Vagina (tissue), 2 donors: ENCODE measurements around the gene FBXO38. TPM values are rescaled to one million over a fixed set of nuclear protein-coding genes. Genes with fewer than 3 reads are reported as not detected.
"Not testable (repeated sequence)": the region's sequence is repeated elsewhere in the genome, so short reads cannot be mapped to it uniquely, and the experiment has no call there.

Experiments
- DNase-seq, 2 donors: peaks; one replicate each; pipeline ENCODE4 v3.0.0-alpha.2; 2017; ENCODE audit errors: extremely low spot score in 2 of 2
- H3K27ac ChIP-seq: fragments of 200-600 bp; sonication (generic); one replicate; pipeline ENCODE4 v1.5.1; 2019
- H3K27me3 ChIP-seq: fragments of 200-600 bp; sonication (generic); one replicate; pipeline ENCODE4 v1.5.1; 2019
- H3K36me3 ChIP-seq, 2 donors: fragments of 200-600 bp; sonication (generic); one replicate each; pipeline ENCODE4 v1.5.1; 2017 to 2019
- H3K4me1 ChIP-seq: fragments of 200-600 bp; sonication (generic); one replicate; pipeline ENCODE4 v1.5.1; 2019
- H3K4me3 ChIP-seq, 2 donors: fragments of 200-600 bp; sonication (generic); 1 replicate in 1 of 2; 2 replicates in 1 of 2; pipeline ENCODE4 v1.5.1; 2016 to 2019
- H3K9me3 ChIP-seq: fragments of 200-600 bp; sonication (generic); one replicate; pipeline ENCODE4 v1.5.1; 2019
- CTCF ChIP-seq, 3 experiments: fragments of 450-650 bp in 2 of 3; fragments of 200-600 bp in 1 of 3; sonication (generic) in 1 of 3; IDR thresholded peaks; one replicate each; pipeline ENCODE4 v1.5.1; 2017 to 2019; ENCODE audit warnings: antibody characterized with exemption in 3 of 3, mild to moderate bottlenecking in 2 of 3, moderate library complexity in 2 of 3
- POLR2A ChIP-seq, 2 donors: fragments of 450-650 bp; IDR thresholded peaks; one replicate each; pipeline ENCODE4 v1.6.1; 2017; ENCODE audit warnings: antibody characterized with exemption in 2 of 2, mild to moderate bottlenecking in 2 of 2, moderate library complexity in 2 of 2
- POLR2AphosphoS5 ChIP-seq, 2 donors: sonication (generic); formaldehyde crosslinking; IDR thresholded peaks; one replicate each; pipeline ENCODE4 v1.9.0; 2017; ENCODE audit warnings: antibody characterized with exemption in 2 of 2, mild to moderate bottlenecking in 2 of 2, low read depth in 1 of 2; ENCODE audit not compliant: insufficient read depth in 1 of 2
- intact Hi-C: fragments of 100-400 bp; cut with DNase I; formaldehyde crosslinking; loops from one replicate; pipeline ENCODE4 v1.15.1; 2023
- total RNA-seq: library from RNA; depleted of rRNA; stranded (reverse); fragments of >200 nt; gene quantifications from one replicate; pipeline ENCODE4 v1.2.3, GENCODE V29; 2016

Gene FBXO38
- total RNA-seq, 1 donor from 2014 or later = 40.3 TPM

- no peaks in the 10 kb centered on the region for H3K27me3 ChIP-seq
- no peak overlapping the region for H3K27ac ChIP-seq
- TF ChIP-seq POLR2A (IDR thresholded peaks at IDR 0.05) = no peak
- no peak for TF ChIP-seq CTCF (IDR thresholded peaks at IDR 0.05)
- TF ChIP-seq POLR2AphosphoS5 (IDR thresholded peaks at IDR 0.05; ENCODE audit: insufficient read depth in 1 of 2, low read depth in 1 of 2) = no peak
- DNase-seq = no peak
- H3K4me1 ChIP-seq = no peaks in the 10 kb centered on the region
- H3K36me3 ChIP-seq = no peaks in the 10 kb centered on the region
- intact Hi-C loops = no loop called here
- H3K4me3 ChIP-seq = no peak overlapping the region
- H3K9me3 ChIP-seq = no peaks in the 10 kb centered on the region
These were observed 81.8 kb downstream of the FBXO38 start for GRCh38 chr5:148465381-148466235.

- Histone ChIP-seq H3K27ac (no peak overlapping the region), H3K36me3 (no peaks in the 10 kb centered on the region), H3K27me3 (no peaks in the 10 kb centered on the region), H3K4me1 (no peaks in the 10 kb centered on the region), H3K9me3 (no peaks in the 10 kb centered on the region), H3K4me3 (no peak overlapping the region)
- TF ChIP-seq POLR2AphosphoS5 (IDR thresholded peaks at IDR 0.05; ENCODE audit: insufficient read depth in 1 of 2, low read depth in 1 of 2) (no peak), CTCF (IDR thresholded peaks at IDR 0.05) (no peak), POLR2A (IDR thresholded peaks at IDR 0.05) (no peak)
- intact Hi-C loops = no loop called here
- DNase-seq = no peak
These were observed 82.5 kb downstream of the FBXO38 start for GRCh38 chr5:148466236-148466580.

GRCh38 chr5:148467958-148468357 is 84.2 kb downstream of the FBXO38 start:
- intact Hi-C loops = no loop called here
- TF ChIP-seq POLR2A (IDR thresholded peaks at IDR 0.05) (no peak), POLR2AphosphoS5 (IDR thresholded peaks at IDR 0.05; ENCODE audit: insufficient read depth in 1 of 2, low read depth in 1 of 2) (no peak), CTCF (IDR thresholded peaks at IDR 0.05) (no peak)
- no peaks in the 10 kb centered on the region for H3K36me3 ChIP-seq

GRCh38 chr5:148468746-148469145 is 85.0 kb downstream of the FBXO38 start:
- H3K27ac ChIP-seq, intact Hi-C loops, H3K36me3 ChIP-seq, H3K27me3 ChIP-seq, H3K4me3 ChIP-seq, DNase-seq, H3K4me1 ChIP-seq, H3K9me3 ChIP-seq: not testable (repeated sequence)

More at GRCh38 chr5:148467958-148468357, 84.2 kb downstream of the FBXO38 start:
- H3K27ac ChIP-seq = no peak overlapping the region
- H3K27me3 ChIP-seq = no peaks in the 10 kb centered on the region
- no peak for DNase-seq
- H3K4me1 ChIP-seq = no peaks in the 10 kb centered on the region
- no peaks in the 10 kb centered on the region for H3K9me3 ChIP-seq
- H3K4me3 ChIP-seq = no peak overlapping the region

- TF ChIP-seq POLR2A (IDR thresholded peaks at IDR 0.05) = no peak
- TF ChIP-seq POLR2AphosphoS5 (IDR thresholded peaks at IDR 0.05; ENCODE audit: insufficient read depth in 1 of 2, low read depth in 1 of 2) = no peak
- no peak for TF ChIP-seq CTCF (IDR thresholded peaks at IDR 0.05)
- intact Hi-C loops = no loop called here
- no peaks in the 10 kb centered on the region for H3K36me3 ChIP-seq
These were observed 85.8 kb downstream of the FBXO38 start for GRCh38 chr5:148469501-148469935.

More at GRCh38 chr5:148469501-148469935, 85.8 kb downstream of the FBXO38 start:
- Histone ChIP-seq H3K4me3 (no peak overlapping the region), H3K27me3 (no peaks in the 10 kb centered on the region), H3K9me3 (no peaks in the 10 kb centered on the region), H3K4me1 (no peaks in the 10 kb centered on the region), H3K27ac (no peak overlapping the region)
- no peak for DNase-seq
